OCI-LY1 (cell line): ENCODE measurements around the gene ZSWIM8.

Source experiments
- H2AFZ ChIP-seq: fragments of 200-600 bp; sonication (generic), shearing (Covaris generic); 2 replicates; pipeline ENCODE4 v1.6.0; 2014; ENCODE audit warnings: antibody characterized with exemption, mild to moderate bottlenecking, low read length
- H3F3A ChIP-seq: fragments of 200-600 bp; sonication (generic), shearing (Covaris generic); 2 replicates; pipeline ENCODE4 v1.6.0; 2014; ENCODE audit warnings: mild to moderate bottlenecking, antibody characterized with exemption, low read length, moderate library complexity; ENCODE audit not compliant: insufficient read depth
- H3K27ac ChIP-seq: fragments of 200-600 bp; sonication (generic); 2 replicates; pipeline ENCODE4 v1.5.1; 2014; ENCODE audit warnings: low read length, mixed run types, mild to moderate bottlenecking, low read depth; ENCODE audit not compliant: poor library complexity, severe bottlenecking
- H3K27me3 ChIP-seq: fragments of 200-600 bp; sonication (generic); 2 replicates; pipeline ENCODE4 v1.6.0; 2014; ENCODE audit warnings: antibody characterized with exemption, mild to moderate bottlenecking, low read length, moderate library complexity; ENCODE audit not compliant: insufficient read depth
- H3K36me3 ChIP-seq: fragments of 200-600 bp; sonication (generic); 2 replicates; pipeline ENCODE4 v1.6.1; 2014; ENCODE audit warnings: mild to moderate bottlenecking, antibody characterized with exemption, low read length, moderate library complexity, mixed read lengths; ENCODE audit not compliant: insufficient read depth
- H3K4me1 ChIP-seq: fragments of 200-600 bp; sonication (generic); 2 replicates; pipeline ENCODE4 v1.5.1; 2014; ENCODE audit warnings: mild to moderate bottlenecking, low read length, moderate library complexity; ENCODE audit not compliant: insufficient read depth, severe bottlenecking
- H3K4me2 ChIP-seq: fragments of 200-600 bp; sonication (generic), shearing (Covaris generic); 2 replicates; pipeline ENCODE4 v1.6.1; 2014; ENCODE audit warnings: low read length
- H3K4me3 ChIP-seq: fragments of 200-600 bp; sonication (generic); 2 replicates; pipeline ENCODE4 v1.5.1; 2014; ENCODE audit warnings: low read length, low read depth, mild to moderate bottlenecking, mixed read lengths; ENCODE audit not compliant: poor library complexity, severe bottlenecking
- H3K79me2 ChIP-seq: fragments of 200-600 bp; shearing (Covaris generic); 2 replicates; pipeline ENCODE4 v1.6.1; 2016; ENCODE audit warnings: mixed run types, low read length, mixed read lengths; ENCODE audit not compliant: insufficient read depth
- H3K9ac ChIP-seq: fragments of 200-600 bp; sonication (generic), shearing (Covaris generic); 2 replicates; pipeline ENCODE4 v1.6.1; 2014; ENCODE audit warnings: mild to moderate bottlenecking, low read length, mixed read lengths
- H3K9me2 ChIP-seq: fragments of 200-600 bp; sonication (generic), shearing (Covaris generic); 2 replicates; pipeline ENCODE4 v1.6.1; 2014; ENCODE audit warnings: low read depth, mild to moderate bottlenecking, low read length, mixed read lengths
- H3K9me3 ChIP-seq: fragments of 200-600 bp; shearing (Covaris generic); 2 replicates; pipeline ENCODE4 v1.6.1; 2014; ENCODE audit warnings: low read length, mixed read lengths
- H4K20me1 ChIP-seq: fragments of 200-600 bp; sonication (generic), shearing (Covaris generic); 2 replicates; pipeline ENCODE4 v1.6.0; 2016; ENCODE audit warnings: mild to moderate bottlenecking, low read length; ENCODE audit not compliant: insufficient read depth
- CTCF ChIP-seq: fragments of 200-600 bp; sonication (generic), shearing (Covaris generic); IDR thresholded peaks from 2 replicates; pipeline ENCODE4 v1.5.1; 2017; ENCODE audit warnings: mild to moderate bottlenecking, antibody characterized with exemption, low read length, moderate library complexity, mixed read lengths
- EZH2 ChIP-seq: fragments of 200-600 bp; sonication (generic), shearing (Covaris generic); IDR thresholded peaks from 2 replicates; pipeline ENCODE4 v1.8.0; 2017; ENCODE audit warnings: borderline replicate concordance, mixed run types, mild to moderate bottlenecking, antibody characterized with exemption, low read length, moderate library complexity, mixed read lengths

The ZSWIM8 gene

GRCh38 chr10:73837072-73837471 is 51.7 kb downstream of the ZSWIM8 start:
- H3K79me2 ChIP-seq, result no peaks in the 10 kb centered on the region
- no peaks in the 10 kb centered on the region for H3K9me2 ChIP-seq
- TF ChIP-seq EZH2 (no peak), CTCF (no peak)
- no peak overlapping the region for H2AFZ ChIP-seq
- H3K27me3 ChIP-seq, result no peaks in the 10 kb centered on the region
- no peak overlapping the region for H3K4me2 ChIP-seq
- no peaks in the 10 kb centered on the region for H4K20me1 ChIP-seq
- H3K9ac ChIP-seq, result no peak overlapping the region
- H3K4me3 ChIP-seq, result no peak overlapping the region
- no peaks in the 10 kb centered on the region for H3F3A ChIP-seq
- H3K36me3 ChIP-seq, result peaks cover 30% of the 10 kb centered on the region; the same call in 1 of the 2 replicates
- H3K9me3 ChIP-seq, result no peaks in the 10 kb centered on the region
- no peak overlapping the region for H3K27ac ChIP-seq
- H3K4me1 ChIP-seq, result no peaks in the 10 kb centered on the region

- Histone ChIP-seq H3K36me3 (peaks cover 35% of the 10 kb centered on the region; the same call in 1 of the 2 replicates), H3K79me2 (no peaks in the 10 kb centered on the region), H3K27me3 (no peaks in the 10 kb centered on the region), H3K4me2 (no peak overlapping the region), H3K4me1 (no peaks in the 10 kb centered on the region), H3K4me3 (no peak overlapping the region), H3K9ac (no peak overlapping the region), H3K27ac (no peak overlapping the region), H2AFZ (no peak overlapping the region), H4K20me1 (no peaks in the 10 kb centered on the region), H3K9me3 (no peaks in the 10 kb centered on the region), H3F3A (no peaks in the 10 kb centered on the region), H3K9me2 (no peaks in the 10 kb centered on the region)
- TF ChIP-seq EZH2 (no peak), CTCF (no peak)
These were observed 52.7 kb downstream of the ZSWIM8 start for GRCh38 chr10:73838008-73838567.

GRCh38 chr10:73838827-73839226 is 53.4 kb downstream of the ZSWIM8 start:
- no peak overlapping the region for H2AFZ ChIP-seq
- no peaks in the 10 kb centered on the region for H3K27me3 ChIP-seq
- H3K79me2 ChIP-seq, result no peaks in the 10 kb centered on the region
- no peaks in the 10 kb centered on the region for H3F3A ChIP-seq
- H3K9me3 ChIP-seq, result no peaks in the 10 kb centered on the region
- H3K9ac ChIP-seq, result no peak overlapping the region
- TF ChIP-seq CTCF (no peak), EZH2 (no peak)
- no peak overlapping the region for H3K4me2 ChIP-seq
- H3K9me2 ChIP-seq, result no peaks in the 10 kb centered on the region
- H3K27ac ChIP-seq, result no peak overlapping the region
- H3K36me3 ChIP-seq, result peaks cover 35% of the 10 kb centered on the region; the same call in 1 of the 2 replicates
- H3K4me3 ChIP-seq, result no peak overlapping the region
- no peaks in the 10 kb centered on the region for H4K20me1 ChIP-seq
- no peaks in the 10 kb centered on the region for H3K4me1 ChIP-seq
